HG03565 (cell line): ENCODE measurements around the gene CDS2.

Experiments
- ATAC-seq: cut with Tn5 transposase; IDR thresholded peaks from one replicate; pipeline ENCODE4 v1.9.1; 2021; ENCODE audit warnings: mild to moderate bottlenecking, moderate library complexity; ENCODE audit not compliant: unreplicated experiment

CDS2 gene

GRCh38 chr20:5118220-5119142, 8.3 kb upstream of the CDS2 start:
- no peak for ATAC-seq

DNA sequence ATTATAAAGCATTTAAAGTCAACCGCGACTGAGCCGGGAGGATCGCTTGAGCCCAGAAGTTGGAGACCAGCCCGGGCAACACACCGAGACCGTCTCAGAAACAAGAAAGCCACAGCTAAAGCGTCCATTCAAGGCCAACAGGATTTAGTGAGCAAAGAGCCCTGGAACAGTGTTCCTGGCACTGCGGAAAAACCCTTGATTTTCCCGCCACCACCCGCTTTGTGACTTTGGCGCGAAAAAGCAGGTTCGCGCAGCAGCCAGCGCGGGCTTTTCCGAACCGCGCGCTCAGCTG, 7.7 kb upstream of the CDS2 start:
- ATAC-seq: no peak

DNA sequence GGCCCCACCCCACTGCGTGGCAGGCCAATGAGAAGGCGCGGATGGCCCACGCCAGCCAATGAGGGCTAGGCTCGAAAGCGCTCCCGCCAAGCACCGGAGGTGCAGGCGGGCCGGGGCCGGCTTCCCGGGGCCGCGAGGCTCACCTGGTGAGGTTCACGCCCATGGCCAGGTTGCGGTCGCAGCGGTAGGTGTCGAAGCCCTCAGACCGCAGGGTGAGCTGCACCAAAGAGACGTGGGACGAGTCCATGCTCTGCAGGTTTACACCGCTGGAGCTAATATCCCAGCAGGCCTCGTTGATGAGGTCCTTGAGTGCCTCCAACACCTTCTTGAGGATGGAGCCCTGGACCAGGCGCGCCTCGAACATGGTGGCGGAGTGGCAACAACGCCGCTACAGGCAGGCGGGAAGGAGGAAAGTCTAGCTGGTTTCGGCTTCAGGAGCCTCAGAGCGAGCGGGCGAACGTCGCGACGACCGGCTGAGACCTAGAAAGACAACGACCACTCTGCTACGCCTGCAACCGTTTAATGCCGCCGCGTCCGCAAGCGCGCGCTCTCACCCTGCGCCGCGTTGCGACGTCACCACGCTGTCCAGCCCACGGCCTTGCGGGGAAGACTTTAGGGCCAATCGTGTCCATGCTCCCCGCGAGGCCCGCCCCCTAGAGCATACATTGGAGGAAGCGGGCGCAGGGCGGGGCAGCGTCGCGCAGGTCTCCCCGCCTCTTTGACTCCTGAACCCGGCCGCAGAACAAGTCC, 7.2 kb upstream of the CDS2 start, which contains the start of gene PCNA:
PCNA (minus strand) TSS at position 524 of the 750 bp plus-strand sequence; CDS start at position 364, 160 bp downstream.
- peak; percentile 88 for ATAC-seq

DNA sequence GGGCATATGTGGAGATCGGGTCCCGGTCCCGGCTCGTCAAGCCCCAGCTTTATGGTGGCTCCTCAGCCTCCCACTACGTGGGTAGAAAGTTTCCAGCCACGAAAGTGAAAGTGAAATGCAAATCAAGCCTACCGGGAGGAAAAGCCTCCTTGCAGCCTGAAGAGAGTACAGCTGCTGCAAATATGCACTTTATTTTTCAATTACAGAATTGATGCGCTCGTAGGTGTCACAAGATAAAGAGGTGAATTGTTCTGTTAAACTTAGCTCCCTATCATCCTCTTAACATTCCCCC, 6.7 kb upstream of the CDS2 start:
- no peak for ATAC-seq

DNA sequence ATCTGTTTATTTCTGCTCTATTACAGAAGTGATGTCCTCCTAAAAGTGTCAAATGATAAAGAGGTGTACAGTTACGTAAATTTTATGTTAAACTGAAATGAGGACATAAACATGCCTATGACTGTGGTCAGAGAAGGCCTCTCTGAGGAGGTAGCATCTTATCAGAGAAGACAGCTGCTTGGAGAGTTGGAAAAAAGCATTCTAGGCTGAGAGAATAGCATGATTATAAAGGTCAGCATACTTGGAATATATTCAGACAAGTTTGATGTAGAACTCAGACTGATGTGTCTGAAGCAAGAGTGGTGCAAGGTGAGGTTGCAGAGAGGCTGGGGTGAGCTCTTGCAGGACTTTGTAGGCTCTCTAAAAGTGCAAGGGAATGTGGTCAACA, 3.9 kb upstream of the CDS2 start:
- no peak for ATAC-seq

DNA sequence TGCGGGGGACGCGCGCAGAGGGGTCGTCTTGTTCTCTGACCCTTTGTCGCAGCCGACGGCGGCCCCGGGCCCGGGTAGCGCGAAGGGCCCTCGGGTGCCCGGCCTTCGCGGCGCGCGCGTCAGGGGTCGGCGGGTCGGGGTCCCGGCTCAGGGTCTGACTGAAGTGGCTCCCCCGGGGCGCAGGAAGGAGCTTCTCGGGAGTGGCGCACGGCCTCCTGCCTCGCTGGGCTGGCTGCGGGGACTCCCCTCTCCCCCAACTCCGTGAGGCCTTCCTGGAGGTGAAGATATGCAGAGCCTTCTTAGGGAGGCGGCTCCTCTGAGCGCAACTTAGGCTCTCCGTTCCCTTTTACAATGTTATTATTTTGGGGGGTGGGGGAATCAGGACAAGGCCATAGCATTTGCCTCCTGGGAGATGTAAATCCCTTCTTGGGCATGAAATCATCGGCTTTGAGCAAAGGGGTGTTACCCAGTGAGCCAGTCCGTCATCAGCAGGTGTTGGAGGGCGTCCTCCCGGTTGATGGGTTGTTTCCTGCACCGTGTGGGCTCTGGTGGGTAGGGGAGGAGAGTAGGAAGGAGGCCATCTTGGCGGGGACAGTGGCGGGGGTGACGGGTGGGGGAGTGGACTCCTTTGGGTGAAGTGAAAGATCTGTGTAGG, 523 bp downstream of the CDS2 start:
- ATAC-seq: peak; percentile 1

DNA sequence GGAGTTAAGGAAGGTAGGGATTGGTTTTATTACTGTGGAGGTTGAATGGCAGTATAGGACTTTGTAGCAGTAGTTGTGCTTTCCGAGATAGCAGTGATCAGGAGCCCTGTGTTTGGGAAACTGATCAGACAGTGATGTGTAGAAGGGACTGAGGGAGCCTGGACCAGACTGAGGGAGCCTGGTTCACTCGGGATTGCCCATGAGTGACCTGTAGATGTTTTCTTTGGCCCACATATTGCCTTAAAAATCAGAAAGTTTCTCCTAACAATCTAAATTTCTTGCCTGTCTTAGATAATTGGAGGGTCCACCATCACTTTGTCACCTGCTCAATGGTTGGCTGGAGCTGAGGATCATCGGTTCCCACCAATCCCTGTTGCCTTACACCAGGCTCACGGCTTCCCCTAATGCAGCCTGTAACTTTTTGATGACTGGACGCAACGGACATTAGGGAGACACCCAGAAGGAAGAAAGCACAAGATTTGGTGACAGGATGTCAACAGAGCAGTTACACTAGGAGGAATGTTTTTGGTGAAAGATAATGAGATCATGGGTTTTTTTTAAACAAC, 1.1 kb downstream of the CDS2 start:
- ATAC-seq: no peak

- no peak for ATAC-seq
These were observed 2.1 kb downstream of the CDS2 start for GRCh38 chr20:5128886-5129285.

GRCh38 chr20:5131502-5131901, 4.7 kb downstream of the CDS2 start:
- ATAC-seq: no peak

GRCh38 chr20:5133998-5134397, 7.2 kb downstream of the CDS2 start:
- no peak for ATAC-seq

DNA sequence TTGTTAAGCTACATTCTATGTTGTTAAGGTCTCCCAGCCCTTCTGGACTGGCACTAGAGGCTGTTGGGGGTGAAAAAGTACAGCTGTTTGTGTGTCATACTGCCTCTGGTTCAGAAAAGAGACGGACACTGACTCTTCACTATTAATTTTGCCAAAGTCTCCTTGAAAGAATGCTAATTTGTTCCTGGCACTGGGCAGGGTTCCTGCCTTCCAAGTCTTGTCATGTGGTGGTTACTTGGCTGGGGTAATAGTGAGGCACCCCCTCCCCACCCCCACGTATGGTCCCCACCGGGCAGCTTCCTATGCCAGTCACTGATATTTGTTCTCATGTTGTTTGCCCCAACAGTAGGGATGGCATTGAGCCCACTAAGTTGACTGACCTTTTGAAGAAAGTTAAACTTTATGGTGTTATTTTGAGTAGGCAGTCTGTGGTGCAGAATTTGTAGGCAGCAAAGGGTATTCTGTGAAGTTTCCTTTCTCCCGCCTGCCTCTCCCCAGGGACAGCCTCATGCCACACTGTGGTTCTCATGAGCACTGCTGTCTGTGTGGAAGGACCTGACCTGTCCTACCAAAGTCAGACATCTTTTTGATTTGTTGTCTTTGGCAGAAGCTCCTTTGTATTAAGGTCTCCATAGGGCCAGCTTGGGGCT, 8.7 kb downstream of the CDS2 start:
- ATAC-seq: no peak

DNA sequence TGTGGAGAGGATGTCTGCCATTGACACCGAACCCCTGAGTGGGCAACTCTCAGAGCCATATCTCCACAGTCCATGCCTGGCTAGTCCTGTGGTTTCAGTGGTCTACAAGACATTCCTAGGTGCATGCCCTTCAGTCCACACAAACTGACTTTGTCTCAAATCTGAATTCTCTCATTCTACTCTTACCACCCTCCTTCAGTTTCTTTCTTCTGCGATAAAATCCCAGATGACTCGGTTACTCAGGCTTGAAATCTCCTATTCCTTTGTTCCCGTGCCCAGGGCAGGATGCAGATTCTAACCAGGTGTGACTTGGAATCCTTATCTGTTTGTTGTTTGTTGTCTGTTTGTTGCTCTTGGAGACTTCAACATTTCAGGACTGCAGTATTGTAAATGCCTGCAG, 9.3 kb downstream of the CDS2 start:
- ATAC-seq: no peak

GRCh38 chr20:5140195-5140594, 13.4 kb downstream of the CDS2 start:
- no peak for ATAC-seq

- ATAC-seq: no peak
These were observed 14.8 kb downstream of the CDS2 start for GRCh38 chr20:5141615-5142014.

- no peak for ATAC-seq
These were observed 17.0 kb downstream of the CDS2 start for GRCh38 chr20:5143851-5144250.

DNA sequence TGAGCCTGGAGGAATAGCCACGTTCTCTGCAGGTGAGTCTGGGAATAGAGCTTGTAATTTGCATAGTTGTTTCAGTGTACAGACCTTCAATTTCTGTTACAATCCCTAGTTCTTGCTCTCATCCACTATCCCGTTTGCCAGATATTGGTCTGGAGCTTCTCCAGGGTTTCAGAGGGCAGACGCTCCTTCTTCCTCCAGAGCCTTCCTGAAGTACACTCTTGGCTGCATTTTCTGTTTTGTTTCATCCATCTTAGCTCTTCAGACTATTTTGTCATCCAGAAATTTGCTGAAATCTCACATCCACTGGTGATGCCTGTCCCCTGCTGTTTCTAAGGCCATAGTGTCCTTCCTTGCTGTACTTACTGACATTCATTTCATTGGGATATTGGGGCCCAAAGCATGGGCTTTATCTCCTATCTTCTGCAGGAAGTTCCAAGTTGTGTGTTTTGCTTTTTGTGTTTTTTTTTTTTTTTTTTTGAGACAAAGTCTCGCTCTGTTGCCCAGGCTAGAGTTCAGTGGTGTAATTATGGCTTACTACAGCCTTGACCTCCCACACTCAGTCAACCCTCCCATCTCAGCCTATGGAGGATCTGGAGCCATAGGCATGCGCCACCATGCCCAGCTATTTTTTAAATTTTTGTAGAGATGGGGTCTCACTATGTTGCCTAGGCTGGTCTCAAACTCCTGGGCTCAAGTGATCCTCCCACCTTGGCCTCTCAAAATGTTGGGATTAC, 18.7 kb downstream of the CDS2 start:
- no peak for ATAC-seq

GRCh38 chr20:5146099-5146668, 19.4 kb downstream of the CDS2 start:
- no peak for ATAC-seq

GRCh38 chr20:5146871-5147592, 20.2 kb downstream of the CDS2 start:
- ATAC-seq: no peak

GRCh38 chr20:5148581-5148980, 21.8 kb downstream of the CDS2 start:
- no peak for ATAC-seq

DNA sequence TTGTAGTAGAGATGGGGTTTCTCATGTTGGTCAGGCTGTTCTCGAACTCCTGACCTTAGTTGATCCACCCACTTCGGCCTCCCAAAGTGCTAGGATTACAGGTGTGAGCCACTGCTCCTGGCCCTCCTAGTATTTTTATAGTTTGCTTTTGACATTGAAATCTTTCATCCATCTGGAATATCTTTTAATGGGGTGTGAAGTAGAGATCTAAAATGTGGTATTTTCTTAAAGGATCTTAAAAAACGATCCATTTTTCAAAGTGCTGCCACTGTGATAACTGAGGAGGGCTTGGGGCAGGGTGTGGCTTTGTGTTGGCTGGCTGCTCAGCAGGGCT, 23.1 kb downstream of the CDS2 start:
- ATAC-seq: no peak
